Heart right ventricle (tissue), 16 donors: ENCODE data around the gene ZFYVE26. TPM values are rescaled to one million over a fixed set of nuclear protein-coding genes. Genes with fewer than 3 reads are reported as not detected.

ENCODE experiments used
- ATAC-seq, 8 donors: fragments of 200-7000 bp; cut with Tn5 transposase; one replicate each; pipeline ENCODE4 v1.9.1; 2020; ENCODE audit warnings: mild to moderate bottlenecking in 8 of 8, moderate library complexity in 8 of 8, moderate number of reproducible peaks in 1 of 8
- DNase-seq, 2 donors: peaks; one replicate each; pipeline ENCODE4 v3.0.0-alpha.2; 2020
- H3K27ac ChIP-seq, 10 donors: fragments of 200-600 bp; sonication (generic) in 2 of 10; one replicate each; pipeline versions ENCODE4 v1.5.0 to v1.8.0; 2020 to 2022; ENCODE audit warnings: mild to moderate bottlenecking in 3 of 10
- H3K27me3 ChIP-seq, 7 donors: fragments of 200-600 bp; one replicate each; pipeline ENCODE4 v1.8.0; 2021 to 2022; ENCODE audit warnings: mild to moderate bottlenecking in 2 of 7
- H3K36me3 ChIP-seq, 9 donors: fragments of 200-600 bp; sonication (generic) in 1 of 9; one replicate each; pipeline versions ENCODE4 v1.5.0 to v1.8.0; 2020 to 2022; ENCODE audit warnings: mild to moderate bottlenecking in 2 of 9
- H3K4me1 ChIP-seq, 9 donors: fragments of 200-600 bp; sonication (generic) in 1 of 9; one replicate each; pipeline versions ENCODE4 v1.5.0 to v1.8.0; 2020 to 2022; ENCODE audit warnings: mild to moderate bottlenecking in 4 of 9
- H3K4me3 ChIP-seq, 10 donors: fragments of 200-600 bp; sonication (generic) in 2 of 10; one replicate each; pipeline versions ENCODE4 v1.5.0 to v1.8.0; 2020 to 2022; ENCODE audit warnings: mild to moderate bottlenecking in 7 of 10, moderate library complexity in 2 of 10
- H3K9me3 ChIP-seq, 11 donors: fragments of 200-600 bp in 10 of 11; sonication (generic) in 2 of 11; one replicate each; pipeline versions ENCODE4 v1.5.0 to v1.8.0; 2013 to 2022; ENCODE audit warnings: mild to moderate bottlenecking in 2 of 11, control low read depth in 1 of 11, moderate library complexity in 1 of 11
- WGBS, 2 donors: extraction: QIAGEN DNeasy Blood & Tissue Kit; methylation state at CpG; one replicate each; pipeline ENCODE4 v1.1.7; 2013; ENCODE audit warnings: inconsistent platforms in 1 of 2; 5-methylcytosine and 5-hydroxymethylcytosine counted together
- intact Hi-C, 10 donors: fragments of 100-400 bp; cut with DNase I; formaldehyde crosslinking; loops; one replicate each; pipeline versions ENCODE4 v1.11.1 to v1.14.2; 2022
- polyA plus RNA-seq, 2 donors: library from polyadenylated mRNA; stranded (reverse); fragments of 200-250 nt; gene quantifications; one replicate each; pipeline ENCODE4 v1.2.3, GENCODE V29; 2013
- total RNA-seq, 10 donors: library from RNA; stranded (reverse); fragmentation: NEBNext Ultra II Directional in 3 of 10; extraction: Animal tissue kit (Norgen Biotek cat#: 25700) in 3 of 10; gene quantifications; one replicate each; pipeline versions ENCODE4 v1.2.1 to v1.2.4, GENCODE V29; 2021 to 2023
- TF ChIP-seq, protein P1 (sequence below), 9 donors: fragments of 200-600 bp; sonication (generic) in 2 of 9; IDR thresholded peaks; one replicate each; pipeline versions ENCODE4 v1.5.0 to v1.8.0; 2021 to 2022; ENCODE audit warnings: antibody characterized with exemption in 9 of 9, mild to moderate bottlenecking in 5 of 9, moderate library complexity in 1 of 9
- donor health status: Arrhythmogenic right ventricular cardiomyopathy.
- donor health status: ischemic (EF 13 %, LVEDD 7.1; RV severe dilation, severe dysfunction).
- donor health status: healthy with polysubstance abuse.
- donor health status: DM: no; HTN: yes; CAD: no.
- donor health status: DM: no; HTN: no; CAD: no.
- donor health status: ischemic (EF 25% LVEDD 6.9; RV normal size, moderate dysfunction).
- donor health status: ischemic (EF 25% LVEDD 5.7; RV mildly dilated, moderate dysfunction).
- donor health status: healthy.
- donor health status: DM: yes; HTN: yes; CAD: no.
- donor health status: Ischemic cardiomyopathy.
- donor health status: ischemic (EF 35%, LVEDD 5.7; RV mildly dilated, moderate dysfunction).
- donor health status: nonischemic (EF 11% LVEDD 7.7; RV severe dilation, severe dysfunction).
- donor health status: DM: yes; HTN: yes; CAD: no.
- donor health status: PGD.
- donor health status: ischemic (EF 29% LVEDD 5.4; RV normal size, mild dysfunction).
- donor health status: nonischemic (EF 23%, LVEDD 6.1; RV moderate dilation, normal function).

Gene ZFYVE26
- total and polyA plus RNA-seq, 12 donors = 2.8 to 17.9 (median 14.6) TPM

DNA sequence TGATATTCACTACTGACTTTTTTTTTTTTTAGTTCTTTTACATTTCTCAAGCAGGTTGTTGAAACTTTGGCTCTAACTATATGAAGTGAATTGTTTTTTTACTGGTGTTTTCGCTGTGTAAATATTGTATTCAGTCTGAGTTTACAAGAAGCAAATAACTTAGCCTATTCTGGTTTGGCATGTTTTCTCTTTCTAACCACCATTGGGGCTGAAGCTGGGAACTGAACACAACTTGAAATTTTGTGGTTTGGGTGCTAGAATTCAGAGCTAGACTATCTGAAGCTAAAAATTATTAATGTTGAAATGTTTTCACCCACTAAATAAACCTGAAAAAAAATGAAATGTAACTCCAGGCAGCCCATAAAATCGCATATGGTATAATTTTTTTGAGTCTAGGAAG, 40.4 kb upstream of the ZFYVE26 start:
- intact Hi-C loops = no loop called here
- no peak for DNase-seq
- TF ChIP-seq, protein P1, sequence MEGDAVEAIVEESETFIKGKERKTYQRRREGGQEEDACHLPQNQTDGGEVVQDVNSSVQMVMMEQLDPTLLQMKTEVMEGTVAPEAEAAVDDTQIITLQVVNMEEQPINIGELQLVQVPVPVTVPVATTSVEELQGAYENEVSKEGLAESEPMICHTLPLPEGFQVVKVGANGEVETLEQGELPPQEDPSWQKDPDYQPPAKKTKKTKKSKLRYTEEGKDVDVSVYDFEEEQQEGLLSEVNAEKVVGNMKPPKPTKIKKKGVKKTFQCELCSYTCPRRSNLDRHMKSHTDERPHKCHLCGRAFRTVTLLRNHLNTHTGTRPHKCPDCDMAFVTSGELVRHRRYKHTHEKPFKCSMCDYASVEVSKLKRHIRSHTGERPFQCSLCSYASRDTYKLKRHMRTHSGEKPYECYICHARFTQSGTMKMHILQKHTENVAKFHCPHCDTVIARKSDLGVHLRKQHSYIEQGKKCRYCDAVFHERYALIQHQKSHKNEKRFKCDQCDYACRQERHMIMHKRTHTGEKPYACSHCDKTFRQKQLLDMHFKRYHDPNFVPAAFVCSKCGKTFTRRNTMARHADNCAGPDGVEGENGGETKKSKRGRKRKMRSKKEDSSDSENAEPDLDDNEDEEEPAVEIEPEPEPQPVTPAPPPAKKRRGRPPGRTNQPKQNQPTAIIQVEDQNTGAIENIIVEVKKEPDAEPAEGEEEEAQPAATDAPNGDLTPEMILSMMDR (IDR thresholded peaks at IDR 0.05) = no peak
- H3K4me3 ChIP-seq = no peak overlapping the region
- 97% methylated on average over 2 of the region's 2 CpGs for WGBS, 2 donors
- no peak for ATAC-seq
- no peaks in the 10 kb centered on the region for H3K27me3 ChIP-seq
- H3K36me3 ChIP-seq = no peaks in the 10 kb centered on the region
- H3K4me1 ChIP-seq = peaks cover 0 to 21% (median 0%) of the 10 kb centered on the region in 9 donors
- no peaks in the 10 kb centered on the region for H3K9me3 ChIP-seq
- no peak overlapping the region for H3K27ac ChIP-seq

DNA sequence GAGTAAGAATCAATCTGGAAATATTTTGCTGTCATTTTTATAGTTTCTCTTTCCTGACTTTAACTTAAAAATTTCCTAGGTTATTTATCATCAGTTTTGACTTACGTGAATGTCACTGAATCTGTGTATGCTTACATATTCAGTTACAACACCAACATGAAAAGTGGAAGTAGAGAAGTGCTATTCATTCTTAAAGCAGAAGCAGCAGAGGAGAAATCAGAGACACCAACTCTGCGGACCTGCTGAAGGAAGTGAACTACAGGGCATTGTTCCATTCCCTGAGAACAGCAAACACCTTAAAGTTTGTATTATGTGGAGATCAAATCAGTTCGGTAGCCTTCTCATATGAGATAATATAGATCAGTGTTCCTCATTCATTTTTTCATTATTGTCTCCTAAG, 37.3 kb upstream of the ZFYVE26 start:
- no peaks in the 10 kb centered on the region for H3K27me3 ChIP-seq
- DNase-seq (no peak), ATAC-seq (peak in 2 of 8 donors; percentile 22 to 40)
- H3K4me3 ChIP-seq = no peak overlapping the region
- H3K36me3 ChIP-seq = no peaks in the 10 kb centered on the region
- H3K4me1 ChIP-seq = peaks cover 0 to 27% (median 0%) of the 10 kb centered on the region in 9 donors
- TF ChIP-seq, protein P1 (IDR thresholded peaks at IDR 0.05) = no peak
- peaks cover 0 to 10% (median 0%) of the 10 kb centered on the region in 11 donors for H3K9me3 ChIP-seq
- 88 to 92% methylated on average over 3 of the region's 3 CpGs for WGBS, 2 donors
- H3K27ac ChIP-seq = peak overlapping the region in 2 of 10 donors; percentile 44 to 88
- intact Hi-C loops = no loop called here

DNA sequence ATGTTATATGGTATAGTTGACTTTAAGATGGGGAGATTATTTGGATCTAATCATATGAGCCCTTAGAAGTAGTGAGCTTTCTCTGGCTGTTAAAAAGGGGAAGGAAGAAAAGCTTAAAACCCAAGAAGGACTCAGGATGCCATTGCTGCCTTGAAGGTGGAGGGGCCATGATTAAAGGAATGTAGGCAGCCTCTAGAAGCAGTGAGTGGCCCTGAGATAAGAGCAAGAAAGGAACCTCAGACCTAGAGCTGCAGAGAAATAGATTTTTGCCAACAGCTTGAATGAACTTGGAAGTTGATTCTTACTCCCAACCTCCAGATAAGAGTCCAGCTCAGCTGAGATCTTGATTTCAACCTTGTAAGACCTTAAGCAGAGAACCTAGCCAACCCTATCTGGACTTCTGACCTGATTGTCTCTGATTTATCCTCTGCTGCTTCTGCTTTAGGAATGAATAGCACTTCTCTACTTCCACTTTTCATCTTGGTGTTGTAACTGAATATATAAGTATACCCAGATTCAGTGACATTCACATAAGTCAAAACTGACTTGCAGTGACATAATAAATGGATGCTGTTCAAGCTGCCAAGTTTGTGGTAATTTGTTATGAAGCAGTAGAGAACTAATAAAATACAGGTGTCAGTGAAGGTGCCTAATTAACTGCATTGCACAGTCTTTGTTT, 36.7 kb upstream of the ZFYVE26 start:
- Histone ChIP-seq H3K27me3 (no peaks in the 10 kb centered on the region), H3K4me1 (peaks cover 0 to 27% (median 0%) of the 10 kb centered on the region in 9 donors), H3K9me3 (peaks cover 0 to 15% (median 0%) of the 10 kb centered on the region in 11 donors), H3K36me3 (no peaks in the 10 kb centered on the region), H3K4me3 (no peak overlapping the region), H3K27ac (peak overlapping the region in 2 of 10 donors; percentile 52 to 88)
- DNase-seq = no peak
- intact Hi-C loops = no loop called here
- TF ChIP-seq, protein P1 (IDR thresholded peaks at IDR 0.05) = no peak
- no peak for ATAC-seq

DNA sequence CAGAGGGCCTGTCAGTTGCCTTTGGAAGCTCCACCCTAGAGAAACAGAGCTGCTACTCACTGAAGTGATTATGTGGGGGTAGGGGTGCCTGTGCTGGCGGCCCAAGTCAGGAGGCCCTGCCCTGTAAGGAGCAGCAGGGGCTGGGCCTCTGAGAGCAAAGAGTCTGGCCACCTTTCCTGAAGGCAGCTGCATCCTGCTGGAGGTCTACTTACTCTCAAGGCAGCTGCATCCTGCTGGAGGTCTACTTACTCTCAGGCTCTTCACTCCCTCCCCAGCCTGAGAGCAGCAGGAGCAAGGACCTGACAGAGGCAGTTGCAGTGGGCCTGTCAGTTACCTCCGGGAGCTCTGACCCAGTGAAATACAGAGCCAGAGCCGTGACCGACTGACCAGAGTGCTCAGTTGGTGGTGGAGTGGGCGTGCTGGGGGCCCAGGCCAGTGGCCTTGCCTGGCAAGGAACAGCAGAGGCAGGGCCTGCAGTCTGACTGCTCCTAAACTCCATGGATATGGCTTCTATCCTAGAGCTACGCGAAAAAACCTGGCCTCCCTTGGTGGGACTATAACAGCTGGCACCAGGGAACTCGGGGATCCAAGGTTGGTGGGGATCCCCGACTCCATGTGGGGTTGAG, 35.5 kb upstream of the ZFYVE26 start:
- peaks cover 0 to 27% (median 0%) of the 10 kb centered on the region in 11 donors for H3K9me3 ChIP-seq
- H3K36me3 ChIP-seq = no peaks in the 10 kb centered on the region
- H3K27ac ChIP-seq = peak overlapping the region in 1 of 10 donors; percentile 88
- no peak for DNase-seq
- no peak for ATAC-seq
- TF ChIP-seq, protein P1 (IDR thresholded peaks at IDR 0.05) = no peak
- no peaks in the 10 kb centered on the region for H3K27me3 ChIP-seq
- 70 to 76% methylated on average over 9 of the region's 9 CpGs for WGBS, 2 donors
- no peak overlapping the region for H3K4me3 ChIP-seq
- intact Hi-C loops = no loop called here
- peaks cover 0 to 27% (median 0%) of the 10 kb centered on the region in 9 donors for H3K4me1 ChIP-seq
